OCI-LY7 (cell line): ENCODE data around the gene TAF8. TPM values are rescaled to one million over a fixed set of nuclear protein-coding genes. Genes with fewer than 3 reads are reported as not detected.
A peak's percentile ranks its signal among the peaks of the same experiment; 100 is the strongest.
"Not testable (repeated sequence)": the region's sequence is repeated elsewhere in the genome, so short reads cannot be mapped to it uniquely, and the experiment has no call there.

ENCODE experiments used
- BruUV-seq: library from RNA; stranded (reverse); fragments of 400-500 nt; replicated peaks from 2 replicates; lab custom pipeline; 2021; lab: Mats Ljungman, UMichigan
- CTCF ChIA-PET: fragments of 300-600 bp; sonication (Branson Sonifier 250); formaldehyde crosslinking; loops from one replicate; lab custom pipeline; 2022; ENCODE audit warnings: antibody characterized with exemption; ENCODE audit not compliant: unreplicated experiment; lab: Charles Lee
- POLR2A ChIA-PET: fragments of 300-600 bp; sonication (Branson Sonifier 250); formaldehyde crosslinking; loops from one replicate; lab custom pipeline; 2022; ENCODE audit warnings: antibody characterized with exemption; lab: Charles Lee
- DNase-seq: peaks from one replicate; pipeline ENCODE4 v3.0.0-alpha.2; 2015; ENCODE audit warnings: low spot score
- H2AFZ ChIP-seq: fragments of 200-600 bp; sonication (generic), shearing (Covaris generic); 2 replicates; pipeline ENCODE4 v1.6.1; 2014; ENCODE audit warnings: mild to moderate bottlenecking, antibody characterized with exemption, low read length, moderate library complexity
- H3K27ac ChIP-seq: fragments of 200-600 bp; sonication (generic); 2 replicates; pipeline ENCODE4 v1.5.1; 2014; ENCODE audit warnings: mixed run types, low read depth, mild to moderate bottlenecking, moderate library complexity, low read length, inconsistent platforms; ENCODE audit not compliant: poor library complexity, severe bottlenecking
- H3K36me3 ChIP-seq: fragments of 200-600 bp; sonication (generic); 2 replicates; pipeline ENCODE4 v1.6.1; 2014; ENCODE audit warnings: mild to moderate bottlenecking, antibody characterized with exemption, low read length, moderate library complexity, mixed read lengths; ENCODE audit not compliant: insufficient read depth
- H3K4me1 ChIP-seq: fragments of 200-600 bp; sonication (generic); 2 replicates; pipeline ENCODE4 v1.5.1; 2014; ENCODE audit warnings: mild to moderate bottlenecking, low read length; ENCODE audit not compliant: insufficient read depth, poor library complexity, severe bottlenecking
- H3K4me2 ChIP-seq: fragments of 200-600 bp; sonication (generic); 2 replicates; pipeline ENCODE4 v1.6.1; 2014; ENCODE audit warnings: mild to moderate bottlenecking, low read length
- H3K4me3 ChIP-seq: fragments of 200-600 bp; sonication (generic); 2 replicates; pipeline ENCODE4 v1.5.1; 2014; ENCODE audit warnings: mild to moderate bottlenecking, low read depth, low read length; ENCODE audit not compliant: poor library complexity, severe bottlenecking
- H3K79me2 ChIP-seq: fragments of 200-600 bp; sonication (generic); 2 replicates; pipeline ENCODE4 v1.6.1; 2016; ENCODE audit warnings: low read depth, mild to moderate bottlenecking, low read length, moderate library complexity, mixed read lengths; ENCODE audit not compliant: insufficient read depth
- H3K9me2 ChIP-seq: fragments of 200-600 bp; sonication (generic); 2 replicates; pipeline ENCODE4 v1.6.1; 2016; ENCODE audit warnings: mild to moderate bottlenecking, low read length, mixed read lengths; ENCODE audit not compliant: insufficient read depth
- H3K9me3 ChIP-seq: fragments of 200-600 bp; sonication (generic); 2 replicates; pipeline ENCODE4 v1.6.1; 2014; ENCODE audit warnings: mild to moderate bottlenecking, mixed run types, low read length, mixed read lengths
- H4K20me1 ChIP-seq: fragments of 200-600 bp; sonication (generic); 2 replicates; pipeline ENCODE4 v1.6.1; 2014; ENCODE audit warnings: mild to moderate bottlenecking, antibody characterized with exemption, low read length, moderate library complexity, mixed read lengths; ENCODE audit not compliant: insufficient read depth
- CTCF ChIP-seq: fragments of 200-600 bp; sonication (generic); conservative IDR thresholded peaks from 2 replicates; pipeline ENCODE4 v1.5.1; 2014; ENCODE audit warnings: mild to moderate bottlenecking, antibody characterized with exemption, low read length, moderate library complexity, mixed read lengths
- EZH2phosphoT487 ChIP-seq: fragments of 200-600 bp; sonication (generic); IDR thresholded peaks from 2 replicates; pipeline ENCODE4 v1.6.1; 2018; ENCODE audit warnings: low read depth, borderline replicate concordance, mild to moderate bottlenecking, mixed run types, antibody characterized with exemption, low read length, moderate library complexity, mixed read lengths
- intact Hi-C: fragments of 100-400 bp; cut with micrococcal nuclease; formaldehyde crosslinking; loops from one replicate; pipeline ENCODE4 v1.10.0; 2022; ENCODE audit not compliant: unreplicated experiment
- total RNA-seq, 2 experiments: library from RNA; depleted of rRNA in 1 of 2; stranded (reverse); fragments of >200 nt in 1 of 2; shearing (Covaris generic) in 1 of 2; gene quantifications; 2 replicates each; pipeline ENCODE4 v1.2.3, GENCODE V29; 2014 to 2022

Gene TAF8
- total RNA-seq, 2 experiments from 2014 or later = 35.1 to 47.8 TPM

DNA sequence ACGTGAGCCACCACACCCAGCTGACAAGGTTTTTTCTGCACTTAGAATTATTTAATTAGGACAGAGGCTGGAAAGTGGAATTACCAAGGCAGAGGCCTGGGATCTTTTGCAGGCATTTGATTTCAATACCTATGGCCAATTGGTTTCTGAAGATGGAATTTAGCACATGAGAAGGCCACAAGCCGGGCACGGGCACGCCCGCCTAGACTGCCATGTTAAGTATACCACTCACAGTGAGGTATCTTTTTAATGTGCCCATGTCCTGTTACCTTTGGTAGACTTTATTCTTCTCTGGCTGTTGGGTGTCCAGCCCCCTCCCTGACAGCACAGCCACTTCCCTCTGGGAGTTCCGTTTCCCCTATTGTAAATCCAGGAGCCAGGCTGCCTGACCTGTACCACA, 18.0 kb upstream of the TAF8 start:
- Histone ChIP-seq H3K79me2 (peaks cover 10% of the 10 kb centered on the region; the same call in 1 of the 2 replicates), H3K9me2 (no peaks in the 10 kb centered on the region), H3K4me1 (peaks cover 70% of the 10 kb centered on the region), H2AFZ (peak overlapping the region; percentile 57; the same call in 1 of the 2 replicates), H3K4me2 (peak overlapping the region; percentile 59), H4K20me1 (no peaks in the 10 kb centered on the region), H3K9me3 (no peaks in the 10 kb centered on the region), H3K4me3 (no peak overlapping the region), H3K36me3 (peaks cover 5% of the 10 kb centered on the region; the same call in 1 of the 2 replicates), H3K27ac (peak overlapping the region; percentile 98)
- BruUV-seq = no TSS peak
- ChIA-PET CTCF (interaction anchor here (0.8 kb wide), 1 partner anchor 10 kb away, joined by 3 read pairs; no protein-coding TSS in a partner anchor), POLR2A (interaction anchor here (0.7 to 1.4 kb wide), 3 partner anchors 9 to 22 kb away, joined by 3 to 5 read pairs (median 3); no protein-coding TSS in a partner anchor)
- intact Hi-C loops = no loop called here
- TF ChIP-seq CTCF (no peak), EZH2phosphoT487 (no peak)
- no peak for DNase-seq

DNA sequence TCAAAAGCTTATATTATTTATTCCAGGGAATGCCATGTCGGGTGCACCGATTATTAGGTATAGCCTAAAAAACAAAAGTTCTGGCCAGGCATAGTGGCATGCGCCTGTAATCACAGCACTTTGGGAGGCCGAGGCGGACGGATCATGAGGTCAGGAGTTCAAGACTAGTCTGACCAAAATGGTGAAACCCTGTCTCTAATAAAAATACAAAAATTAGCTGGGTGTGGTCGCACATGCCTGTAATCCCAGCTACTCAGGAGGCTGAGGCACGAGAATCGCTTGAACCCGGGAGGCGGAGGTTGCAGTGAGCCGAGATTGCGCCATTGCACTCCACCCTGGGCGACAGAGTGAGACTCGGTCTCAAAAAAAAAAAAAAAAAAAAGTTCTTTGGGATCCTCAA, 12.7 kb upstream of the TAF8 start:
- POLR2A ChIA-PET = interaction anchor here (0.9 kb wide), 1 partner anchor 29 kb away, joined by 3 read pairs; no protein-coding TSS in a partner anchor
- intact Hi-C loops = not testable (repeated sequence)

DNA sequence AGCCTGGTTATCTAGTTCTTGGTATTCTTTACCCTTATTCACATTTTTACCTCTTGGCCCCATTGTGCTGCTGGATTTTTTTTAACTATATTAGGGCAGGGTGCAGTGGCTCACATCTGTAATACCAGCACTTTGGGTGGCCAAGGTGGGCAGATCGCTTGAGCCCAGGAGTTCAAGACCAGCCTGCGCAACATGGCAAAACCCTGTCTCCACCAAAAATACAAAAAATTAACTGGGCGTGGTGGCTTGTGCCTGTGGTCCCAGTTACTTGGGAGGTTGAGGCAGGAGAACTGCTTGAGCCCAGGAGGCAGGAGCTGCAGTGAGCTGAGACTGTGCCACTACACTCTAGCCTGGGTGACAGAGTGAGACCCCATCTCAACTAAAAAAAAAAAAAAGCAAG, 12.2 kb upstream of the TAF8 start:
- no TSS peak for BruUV-seq
- TF ChIP-seq CTCF (no peak), EZH2phosphoT487 (no peak)
- no peaks in the 10 kb centered on the region for H3K9me3 ChIP-seq
- H3K4me2 ChIP-seq = peak overlapping the region; percentile 24
- ChIA-PET CTCF (no interaction called here), POLR2A (no interaction called here)
- peaks cover 37% of the 10 kb centered on the region; the same call in 1 of the 2 replicates for H3K79me2 ChIP-seq
- intact Hi-C loops = no loop called here
- H3K27ac ChIP-seq = peak overlapping the region; percentile 84
- no peak overlapping the region for H3K4me3 ChIP-seq
- peaks cover 63% of the 10 kb centered on the region for H3K4me1 ChIP-seq
- H4K20me1 ChIP-seq = no peaks in the 10 kb centered on the region
- peaks cover 11% of the 10 kb centered on the region; the same call in 1 of the 2 replicates for H3K36me3 ChIP-seq
- no peak overlapping the region for H2AFZ ChIP-seq
- no peak for DNase-seq
- H3K9me2 ChIP-seq = no peaks in the 10 kb centered on the region

More for the DNA sequence above, 12.7 kb upstream of the TAF8 start:
- Histone ChIP-seq H3K79me2 (peaks cover 37% of the 10 kb centered on the region; the same call in 1 of the 2 replicates), H3K4me1 (peaks cover 63% of the 10 kb centered on the region)
- H2AFZ ChIP-seq, CTCF ChIA-PET, H4K20me1 ChIP-seq, H3K4me2 ChIP-seq, H3K9me3 ChIP-seq, BruUV-seq, H3K4me3 ChIP-seq, H3K36me3 ChIP-seq, DNase-seq, H3K27ac ChIP-seq, H3K9me2 ChIP-seq: not testable (repeated sequence)
